Large intestine (tissue), 3 donors: ENCODE measurements around the gene GALE. TPM values are rescaled to one million over a fixed set of nuclear protein-coding genes. Genes with fewer than 3 reads are reported as not detected.
A peak's percentile ranks its signal among the peaks of the same experiment; 100 is the strongest.

ENCODE experiments used
- DNase-seq, 2 donors: peaks; one replicate each; pipeline versions ENCODE4 v3.0.0 to v3.0.0-alpha.2; 2013
- H3K27ac ChIP-seq: one replicate; pipeline ENCODE4 v1.5.1; 2013; ENCODE audit warnings: low read length
- H3K27me3 ChIP-seq: 2 replicates; pipeline ENCODE4 v1.6.1; 2013; ENCODE audit warnings: low read length; ENCODE audit not compliant: control insufficient read depth, insufficient read depth
- H3K36me3 ChIP-seq: 2 replicates; pipeline ENCODE4 v1.6.1; 2013; ENCODE audit warnings: low read length; ENCODE audit not compliant: control insufficient read depth, insufficient read depth
- H3K4me1 ChIP-seq: one replicate; pipeline ENCODE4 v1.6.1; 2013; ENCODE audit warnings: low read length; ENCODE audit not compliant: control insufficient read depth, insufficient read depth
- H3K4me3 ChIP-seq: one replicate; pipeline ENCODE4 v1.5.1; 2013; ENCODE audit warnings: low read length
- H3K9me3 ChIP-seq: one replicate; pipeline ENCODE4 v1.6.1; 2013; ENCODE audit warnings: mild to moderate bottlenecking, low read depth, low read length, moderate library complexity; ENCODE audit not compliant: control insufficient read depth
- WGBS: methylation state at CpG from one replicate; pipeline ENCODE4 v1.1.5; 2013; ENCODE audit warnings: low lambda C conversion rate; ENCODE audit not compliant: insufficient coverage; 5-methylcytosine and 5-hydroxymethylcytosine counted together
- polyA plus RNA-seq: library from polyadenylated mRNA; unstranded; fragments of 120-200 nt; gene quantifications from one replicate; pipeline ENCODE4 v1.2.1, GENCODE V29; 2013

The GALE gene
- polyA plus RNA-seq, 1 donor = 118 TPM

DNA sequence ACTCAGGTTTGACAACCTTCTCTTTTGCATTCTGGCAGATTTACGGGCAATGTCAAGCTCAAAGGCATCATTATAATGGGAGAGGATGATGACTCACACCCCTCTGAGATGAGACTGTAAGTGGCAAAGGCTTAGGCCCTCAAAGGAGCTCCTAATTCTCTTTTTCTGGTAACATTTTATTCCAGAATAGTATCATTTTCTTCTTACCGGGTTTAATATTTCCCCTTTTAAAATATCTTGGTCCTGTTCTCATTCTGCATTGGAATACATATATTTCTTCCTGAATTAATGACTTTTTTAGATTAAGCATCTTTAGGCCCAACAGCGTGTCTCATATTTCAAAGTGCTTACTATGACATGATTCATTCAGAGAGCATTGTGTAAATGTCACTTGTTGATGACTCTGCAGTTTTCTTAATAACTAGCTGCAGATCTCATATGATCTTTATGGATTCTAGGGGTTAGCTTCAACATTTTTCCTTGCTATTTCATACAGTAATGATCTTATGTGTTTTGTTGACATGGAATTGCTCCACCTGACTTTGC, 20.7 kb downstream of the GALE start:
- Histone ChIP-seq H3K27ac (peak overlapping the region; percentile 1), H3K36me3 (peaks cover 14% of the 10 kb centered on the region), H3K27me3 (no peaks in the 10 kb centered on the region), H3K4me1 (peaks cover 13% of the 10 kb centered on the region), H3K9me3 (no peaks in the 10 kb centered on the region), H3K4me3 (peak overlapping the region; percentile 78)
- WGBS = 80% methylated on average over 2 of the region's 3 CpGs
- DNase-seq = peak in 1 of 2 donors; percentile 53

DNA sequence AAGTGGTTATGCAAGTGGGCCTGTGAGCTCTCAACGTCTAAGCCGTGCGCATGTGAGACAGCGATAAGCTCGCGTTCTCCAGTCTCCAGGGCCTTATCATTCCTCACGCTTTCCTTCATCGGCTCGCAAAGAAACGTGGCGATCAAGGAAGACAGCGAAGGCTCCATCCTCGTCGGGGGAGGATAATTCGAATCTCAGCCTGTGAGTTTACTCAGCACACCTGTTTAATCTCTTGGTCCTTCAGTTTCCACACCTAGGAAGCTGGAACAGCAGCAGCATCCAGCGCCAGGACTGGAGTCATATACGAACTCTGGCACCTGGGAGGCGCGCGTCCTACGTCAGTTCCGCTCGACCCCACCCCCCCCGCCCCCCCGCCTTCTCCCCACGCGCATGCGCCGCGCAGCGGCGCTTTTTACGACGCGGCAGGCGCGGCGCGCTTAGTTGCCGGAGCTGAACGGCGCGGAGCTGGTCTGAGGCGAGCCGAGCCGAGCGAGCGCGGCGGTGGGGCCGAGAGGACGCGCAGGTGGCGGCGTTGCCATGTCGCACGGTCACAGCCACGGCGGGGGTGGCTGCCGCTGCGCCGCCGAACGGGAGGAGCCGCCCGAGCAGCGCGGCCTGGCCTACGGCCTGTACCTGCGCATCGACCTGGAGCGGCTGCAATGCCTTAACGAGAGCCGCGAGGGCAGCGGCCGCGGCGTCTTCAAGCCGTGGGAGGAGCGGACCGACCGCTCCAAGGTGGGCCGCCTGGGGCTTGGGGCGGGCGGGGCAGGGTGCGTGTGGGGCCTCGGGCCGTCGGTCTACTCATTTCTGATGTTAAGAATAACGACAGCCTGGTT, 22.4 kb downstream of the GALE start, which contains the start of gene PITHD1:
Gene PITHD1, plus strand, starts transcription at position 440 of the 836 bp plus-strand sequence. Its CDS starts 98 bp downstream, at position 538.
- Histone ChIP-seq H3K9me3 (no peaks in the 10 kb centered on the region), H3K36me3 (peaks cover 2% of the 10 kb centered on the region), H3K4me3 (peak within 1 kb of the TSS; percentile 78), H3K4me1 (peaks cover 28% of the 10 kb centered on the region), H3K27me3 (no peaks in the 10 kb centered on the region), H3K27ac (peak within 1 kb of the TSS; percentile 95)
- DNase-seq = peak; percentile 85 to 97
- WGBS = no CpG with 5 or more reads among the region's 91 CpGs

DNA sequence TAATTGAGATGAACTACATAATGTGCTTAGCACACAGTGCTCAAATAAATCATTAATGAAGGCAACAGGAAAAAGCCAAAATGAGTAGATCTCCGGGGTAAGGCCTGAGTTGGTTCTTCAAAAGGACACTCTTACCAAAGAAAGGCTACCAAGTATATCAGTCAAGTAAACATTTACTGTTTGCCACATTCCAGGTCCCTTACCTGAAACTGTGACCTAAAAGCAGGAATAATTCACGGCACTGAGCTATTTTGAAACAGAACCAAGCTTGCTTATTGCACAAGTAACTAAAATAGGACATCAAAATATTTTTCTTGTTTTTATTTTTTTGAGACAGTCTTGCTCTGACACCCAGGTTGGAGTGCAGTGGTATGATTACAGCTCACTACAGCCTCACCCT, 24.3 kb downstream of the GALE start:
- Histone ChIP-seq H3K27me3 (no peaks in the 10 kb centered on the region), H3K36me3 (peaks cover 2% of the 10 kb centered on the region), H3K27ac (no peak overlapping the region), H3K4me1 (peaks cover 28% of the 10 kb centered on the region), H3K9me3 (no peaks in the 10 kb centered on the region), H3K4me3 (no peak overlapping the region)
- no peak for DNase-seq
- no CpG with 5 or more reads among the region's 2 CpGs for WGBS

DNA sequence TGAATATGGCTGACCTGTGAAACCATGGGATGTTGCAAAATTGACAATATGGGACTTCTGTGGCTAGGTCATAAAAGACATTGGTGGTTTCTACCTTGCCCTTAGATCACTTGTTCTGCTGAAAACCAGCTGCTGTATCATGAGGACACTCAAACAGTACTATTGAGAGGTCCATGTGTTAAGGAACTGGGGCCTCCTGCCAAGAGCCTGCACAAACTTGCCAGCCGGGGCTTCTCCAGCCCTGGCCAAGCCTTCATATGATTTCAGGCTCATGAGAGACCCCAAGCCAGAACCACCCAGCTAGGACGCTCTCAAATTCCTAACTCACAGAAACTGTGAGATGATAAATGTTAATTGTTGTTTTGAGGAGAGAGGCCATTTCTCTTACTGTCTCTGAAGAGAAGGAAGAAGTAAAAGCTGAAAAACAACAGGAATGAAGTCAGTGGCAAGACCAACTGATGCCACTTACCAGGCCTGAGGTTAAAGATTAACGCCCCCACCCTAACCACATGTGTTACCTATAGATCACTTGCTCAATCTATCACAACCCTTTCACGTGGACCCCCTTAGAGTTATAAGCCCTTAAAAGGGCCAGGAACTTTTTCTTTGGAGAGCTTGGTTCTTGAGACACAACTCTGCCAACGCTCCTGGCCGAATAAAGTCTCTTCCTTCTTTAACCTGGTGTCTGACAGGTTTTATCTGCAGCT, 26.2 kb downstream of the GALE start:
- WGBS = no CpG with 5 or more reads among the region's 6 CpGs
- peak overlapping the region; percentile 69 for H3K27ac ChIP-seq
- DNase-seq = peak in 1 of 2 donors; percentile 73
- peaks cover 23% of the 10 kb centered on the region for H3K4me1 ChIP-seq
- no peak overlapping the region for H3K4me3 ChIP-seq
- no peaks in the 10 kb centered on the region for H3K9me3 ChIP-seq
- peaks cover 3% of the 10 kb centered on the region for H3K36me3 ChIP-seq
- no peaks in the 10 kb centered on the region for H3K27me3 ChIP-seq

DNA sequence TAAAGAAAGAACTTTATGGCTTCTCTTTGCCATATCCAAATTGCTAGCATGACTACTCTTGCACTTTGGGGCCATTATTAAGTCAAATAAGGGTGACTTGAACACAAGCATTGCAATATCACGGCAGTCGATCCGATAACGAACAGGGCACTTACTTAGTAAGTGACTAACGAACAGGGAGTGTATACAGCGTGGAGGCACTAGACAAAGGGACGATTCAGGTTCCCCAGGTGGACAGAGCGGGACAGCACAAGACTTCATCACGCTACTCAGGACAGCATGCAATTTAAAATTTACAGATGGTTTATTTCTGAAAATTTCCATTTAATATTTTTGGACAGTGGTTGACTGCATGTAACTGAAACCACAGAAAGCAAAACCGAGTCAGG, 27.7 kb downstream of the GALE start:
- Histone ChIP-seq H3K4me3 (no peak overlapping the region), H3K4me1 (peaks cover 18% of the 10 kb centered on the region), H3K36me3 (peaks cover 10% of the 10 kb centered on the region), H3K9me3 (no peaks in the 10 kb centered on the region), H3K27ac (no peak overlapping the region), H3K27me3 (no peaks in the 10 kb centered on the region)
- DNase-seq = no peak
- no CpG with 5 or more reads among the region's 10 CpGs for WGBS

DNA sequence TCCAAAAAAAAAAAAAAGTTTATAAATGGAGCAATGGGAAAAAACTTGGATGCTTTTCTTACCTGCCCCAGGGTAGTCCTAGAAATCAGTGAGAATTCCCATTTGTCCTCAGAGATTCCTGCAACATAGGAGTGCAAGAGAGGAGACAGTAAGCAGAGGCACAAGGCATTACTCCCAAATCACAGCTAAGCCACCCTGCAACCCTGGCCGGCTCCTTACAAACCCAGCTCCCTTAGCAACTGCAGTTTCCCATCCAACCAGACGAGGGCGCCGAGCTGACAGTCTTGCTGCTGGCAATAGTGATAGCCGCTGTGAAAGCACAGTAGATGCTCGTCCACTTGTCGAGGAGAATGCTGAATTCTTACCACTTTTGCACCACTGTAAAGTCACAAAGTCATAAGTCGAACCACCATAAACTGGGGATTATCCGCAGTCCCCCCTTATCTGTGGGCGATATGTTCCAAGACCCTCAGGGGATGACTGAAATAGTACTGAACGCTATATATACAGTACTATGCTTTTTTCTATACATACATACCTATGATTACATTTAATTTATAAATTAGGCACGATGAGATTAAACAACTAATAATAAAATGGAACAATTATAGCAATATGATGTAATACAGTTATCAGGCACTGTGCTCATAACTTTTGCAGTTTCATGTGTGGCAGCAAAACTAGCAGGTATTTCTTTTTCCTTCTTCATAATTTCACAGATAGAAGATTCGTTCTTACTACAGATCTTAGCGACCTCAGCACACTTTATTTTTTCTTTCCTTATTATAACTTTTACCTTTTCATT, 28.3 kb downstream of the GALE start:
- H3K4me3 ChIP-seq = no peak overlapping the region
- H3K27ac ChIP-seq = no peak overlapping the region
- H3K36me3 ChIP-seq = peaks cover 14% of the 10 kb centered on the region
- peaks cover 17% of the 10 kb centered on the region for H3K4me1 ChIP-seq
- no peaks in the 10 kb centered on the region for H3K9me3 ChIP-seq
- peak; percentile 68 to 78 for DNase-seq
- H3K27me3 ChIP-seq = no peaks in the 10 kb centered on the region
- 60% methylated on average over 4 of the region's 14 CpGs for WGBS

DNA sequence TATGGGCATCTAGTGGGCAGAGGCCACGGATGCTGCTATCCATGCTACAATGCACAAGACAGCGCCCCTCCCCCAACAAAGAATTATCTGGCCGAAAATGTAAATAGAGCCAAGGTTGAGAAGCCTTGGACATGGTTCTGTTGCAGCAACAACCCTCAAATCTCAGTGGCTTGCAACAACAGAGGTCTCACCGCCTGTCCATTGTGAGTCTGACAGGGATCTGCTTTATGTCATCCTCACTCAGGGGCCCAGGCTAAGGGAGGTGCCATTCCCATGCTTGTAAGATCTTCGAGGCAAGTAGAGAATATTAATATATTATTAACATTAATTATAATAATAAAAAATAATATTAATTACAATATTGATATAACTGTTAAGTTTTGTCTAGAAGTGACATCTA, 31.8 kb downstream of the GALE start:
- no peak overlapping the region for H3K27ac ChIP-seq
- H3K4me1 ChIP-seq = peaks cover 3% of the 10 kb centered on the region
- no peak for DNase-seq
- no peak overlapping the region for H3K4me3 ChIP-seq
- H3K36me3 ChIP-seq = peaks cover 26% of the 10 kb centered on the region
- no peaks in the 10 kb centered on the region for H3K27me3 ChIP-seq
- WGBS = no CpG with 5 or more reads among the region's 5 CpGs
- H3K9me3 ChIP-seq = no peaks in the 10 kb centered on the region

DNA sequence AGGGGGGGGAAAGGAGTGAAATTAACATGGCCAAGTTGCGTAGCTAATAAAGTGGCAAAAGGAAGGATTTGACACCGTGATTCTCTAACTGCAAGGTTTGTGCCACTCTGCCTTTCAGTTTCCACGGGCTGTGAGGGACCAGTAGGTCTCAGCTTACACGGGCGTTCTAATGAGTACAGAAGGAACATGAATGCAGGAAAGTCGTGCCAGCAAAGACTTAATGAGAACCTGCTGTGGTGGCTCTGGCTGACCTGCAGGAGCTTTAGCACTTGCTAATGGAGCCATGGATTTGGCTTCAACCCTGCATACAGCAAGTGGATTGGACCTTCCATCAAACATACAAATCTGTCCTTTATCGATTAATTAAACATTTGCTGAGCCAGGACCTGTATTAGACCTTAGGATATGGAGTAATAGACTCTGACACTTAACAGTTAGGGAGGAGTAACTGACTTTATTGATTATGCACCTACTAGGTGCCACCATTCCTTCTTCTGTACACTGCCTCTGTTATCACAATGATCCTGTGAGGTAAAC, 37.4 kb downstream of the GALE start:
- 100% methylated on average over 2 of the region's 7 CpGs for WGBS
- peaks cover 65% of the 10 kb centered on the region for H3K36me3 ChIP-seq
- no peak overlapping the region for H3K27ac ChIP-seq
- no peak for DNase-seq
- H3K4me1 ChIP-seq = no peaks in the 10 kb centered on the region
- H3K27me3 ChIP-seq = no peaks in the 10 kb centered on the region
- no peak overlapping the region for H3K4me3 ChIP-seq
- H3K9me3 ChIP-seq = no peaks in the 10 kb centered on the region

DNA sequence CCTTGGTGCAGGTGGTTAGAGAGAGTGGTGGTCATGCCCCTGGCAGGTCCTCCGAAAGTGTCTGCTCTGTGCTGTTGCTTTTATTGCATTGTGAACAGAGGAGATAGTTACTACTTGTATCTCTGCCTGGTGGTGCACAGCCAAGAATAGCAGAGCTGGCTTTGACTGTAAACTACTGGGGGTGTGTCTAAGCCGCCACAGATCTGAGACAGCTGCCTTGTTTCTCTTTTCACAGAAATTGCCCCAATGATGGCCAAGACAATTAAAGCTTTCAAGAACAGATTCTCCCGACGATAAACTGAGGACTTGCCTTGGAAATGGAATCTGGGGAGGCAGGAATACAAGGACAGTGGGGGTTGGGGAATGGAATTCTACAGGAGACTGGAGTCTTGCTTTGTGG, 41.3 kb downstream of the GALE start:
- H3K36me3 ChIP-seq = peaks cover 88% of the 10 kb centered on the region

DNA sequence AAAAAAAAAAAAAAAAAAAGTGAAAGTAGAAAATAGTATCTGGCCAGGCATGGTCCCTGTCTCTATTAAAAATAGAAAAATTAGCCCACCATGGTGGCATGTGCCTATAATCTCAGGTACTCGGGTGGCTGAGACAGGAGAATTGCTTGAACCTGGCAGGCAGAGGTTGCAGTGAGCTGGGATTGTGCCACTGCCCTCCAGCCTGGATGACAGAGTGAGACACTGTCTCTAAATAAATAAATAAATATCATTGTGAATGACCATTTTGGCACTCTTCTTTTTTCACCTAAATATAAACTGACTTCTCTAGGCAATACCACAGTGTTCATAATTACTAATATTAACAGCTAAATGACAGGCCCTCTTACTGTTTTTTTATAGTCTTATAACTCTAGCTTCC, 42.7 kb downstream of the GALE start:
- H3K36me3 ChIP-seq = peaks cover 93% of the 10 kb centered on the region
- no peak overlapping the region for H3K27ac ChIP-seq
- no peak for DNase-seq
- WGBS = no CpG with 5 or more reads among the region's 1 CpG
- H3K4me1 ChIP-seq = no peaks in the 10 kb centered on the region
- no peaks in the 10 kb centered on the region for H3K9me3 ChIP-seq
- H3K4me3 ChIP-seq = no peak overlapping the region
- no peaks in the 10 kb centered on the region for H3K27me3 ChIP-seq

More for the DNA sequence above, 41.3 kb downstream of the GALE start:
- Histone ChIP-seq H3K27me3 (no peaks in the 10 kb centered on the region), H3K4me3 (no peak overlapping the region), H3K4me1 (no peaks in the 10 kb centered on the region), H3K9me3 (no peaks in the 10 kb centered on the region), H3K27ac (no peak overlapping the region)
- DNase-seq = no peak
- 92% methylated on average over 2 of the region's 4 CpGs for WGBS
